ENCODE measurements around the gene LASP1.

GRCh38 chr17:38925263-38925995 lies 55.6 kb downstream of the LASP1 start, which contains the start of gene LASP1NB:
- TF ChIP-seq, protein P1, sequence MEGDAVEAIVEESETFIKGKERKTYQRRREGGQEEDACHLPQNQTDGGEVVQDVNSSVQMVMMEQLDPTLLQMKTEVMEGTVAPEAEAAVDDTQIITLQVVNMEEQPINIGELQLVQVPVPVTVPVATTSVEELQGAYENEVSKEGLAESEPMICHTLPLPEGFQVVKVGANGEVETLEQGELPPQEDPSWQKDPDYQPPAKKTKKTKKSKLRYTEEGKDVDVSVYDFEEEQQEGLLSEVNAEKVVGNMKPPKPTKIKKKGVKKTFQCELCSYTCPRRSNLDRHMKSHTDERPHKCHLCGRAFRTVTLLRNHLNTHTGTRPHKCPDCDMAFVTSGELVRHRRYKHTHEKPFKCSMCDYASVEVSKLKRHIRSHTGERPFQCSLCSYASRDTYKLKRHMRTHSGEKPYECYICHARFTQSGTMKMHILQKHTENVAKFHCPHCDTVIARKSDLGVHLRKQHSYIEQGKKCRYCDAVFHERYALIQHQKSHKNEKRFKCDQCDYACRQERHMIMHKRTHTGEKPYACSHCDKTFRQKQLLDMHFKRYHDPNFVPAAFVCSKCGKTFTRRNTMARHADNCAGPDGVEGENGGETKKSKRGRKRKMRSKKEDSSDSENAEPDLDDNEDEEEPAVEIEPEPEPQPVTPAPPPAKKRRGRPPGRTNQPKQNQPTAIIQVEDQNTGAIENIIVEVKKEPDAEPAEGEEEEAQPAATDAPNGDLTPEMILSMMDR (IDR thresholded peaks at IDR 0.05; ENCODE audit: borderline replicate concordance, extremely low read depth, low read length, poor library complexity, severe bottlenecking), result no peak
- TF ChIP-seq EZH2 (IDR thresholded peaks at IDR 0.05; ENCODE audit: borderline replicate concordance, low read depth, low read length, severe bottlenecking), result no peak

Data from DND-41 (cell line).